ENCODE measurements around the gene MYL3.

- TF ChIP-seq SUZ12 (IDR thresholded peaks at IDR 0.05; ENCODE audit: extremely low read depth, insufficient read depth, insufficient read length) (no peak), YY1 (IDR thresholded peaks at IDR 0.05; ENCODE audit: insufficient read depth, insufficient read length) (no peak), ZNF274 (IDR thresholded peaks at IDR 0.05; ENCODE audit: low read depth, low read length) (no peak)
These were observed 47.0 kb upstream of the MYL3 start for GRCh38 chr3:46910166-46910760.
